ENCODE data around the gene CACNA2D1.

CACNA2D1 gene

GRCh38 chr7:82294865-82295264, 148.7 kb downstream of the CACNA2D1 start:
- DNase-seq, result no peak
- intact Hi-C loops (cut with DNase I), result no loop called here

- intact Hi-C loops (cut with DNase I), result no loop called here
- no peak for DNase-seq
Observed at GRCh38 chr7:82294382-82294784, 149.2 kb downstream of the CACNA2D1 start.

- intact Hi-C loops (cut with DNase I), result no loop called here
- DNase-seq, result no peak
Observed at GRCh38 chr7:82293467-82293866, 150.1 kb downstream of the CACNA2D1 start.

GRCh38 chr7:82291931-82292330, 151.6 kb downstream of the CACNA2D1 start:
- intact Hi-C loops (cut with DNase I), result no loop called here

GRCh38 chr7:82289889-82290288, 153.7 kb downstream of the CACNA2D1 start:
- intact Hi-C loops (cut with DNase I), result no loop called here
- no peak for DNase-seq

More at GRCh38 chr7:82291931-82292330, 151.6 kb downstream of the CACNA2D1 start:
- no peak for DNase-seq

GRCh38 chr7:82289152-82289535, 154.4 kb downstream of the CACNA2D1 start:
- no peak for DNase-seq

GRCh38 chr7:82286798-82287140, 156.8 kb downstream of the CACNA2D1 start:
- no peak for DNase-seq
- intact Hi-C loops (cut with DNase I), result no loop called here

More at GRCh38 chr7:82289152-82289535, 154.4 kb downstream of the CACNA2D1 start:
- intact Hi-C loops (cut with DNase I), result no loop called here

- no peak for DNase-seq
- intact Hi-C loops (cut with DNase I), result no loop called here
Observed at GRCh38 chr7:82286096-82286797, 157.3 kb downstream of the CACNA2D1 start.

- DNase-seq, result no peak
- intact Hi-C loops (cut with DNase I), result no loop called here
Observed at GRCh38 chr7:82284936-82285519, 158.5 kb downstream of the CACNA2D1 start.

- no peak for DNase-seq
- intact Hi-C loops (cut with DNase I), result no loop called here
Observed at GRCh38 chr7:82275342-82275741, 168.2 kb downstream of the CACNA2D1 start.

GRCh38 chr7:82274681-82275080, 168.9 kb downstream of the CACNA2D1 start:
- intact Hi-C loops (cut with DNase I), result no loop called here
- DNase-seq, result no peak

- DNase-seq, result no peak
- intact Hi-C loops (cut with DNase I), result no loop called here
Observed at GRCh38 chr7:82273886-82274285, 169.7 kb downstream of the CACNA2D1 start.

GRCh38 chr7:82270870-82271269, 172.7 kb downstream of the CACNA2D1 start:
- no peak for DNase-seq
- intact Hi-C loops (cut with DNase I), result no loop called here

GRCh38 chr7:82268632-82269031, 174.9 kb downstream of the CACNA2D1 start:
- intact Hi-C loops (cut with DNase I), result no loop called here
- no peak for DNase-seq

GRCh38 chr7:82266081-82266480, 177.5 kb downstream of the CACNA2D1 start:
- intact Hi-C loops (cut with DNase I), result no loop called here
- no peak for DNase-seq

GRCh38 chr7:82264783-82265305, 178.7 kb downstream of the CACNA2D1 start:
- intact Hi-C loops (cut with DNase I), result no loop called here
- DNase-seq, result no peak

- intact Hi-C loops (cut with DNase I), result no loop called here
- DNase-seq, result no peak
Observed at GRCh38 chr7:82263920-82264782, 179.4 kb downstream of the CACNA2D1 start.

- no peak for DNase-seq
- intact Hi-C loops (cut with DNase I), result no loop called here
Observed at GRCh38 chr7:82258181-82258580, 185.4 kb downstream of the CACNA2D1 start.

- peak in 3 of 10 donors; percentile 9 to 23 (median 17) for DNase-seq
Observed at GRCh38 chr7:82257118-82257695, 186.4 kb downstream of the CACNA2D1 start.

GRCh38 chr7:82255706-82256105, 187.9 kb downstream of the CACNA2D1 start:
- intact Hi-C loops (cut with DNase I), result no loop called here
- no peak for DNase-seq

More at GRCh38 chr7:82257118-82257695, 186.4 kb downstream of the CACNA2D1 start:
- intact Hi-C loops (cut with DNase I), result no loop called here

- intact Hi-C loops (cut with DNase I), result no loop called here
- DNase-seq, result no peak
Observed at GRCh38 chr7:82250598-82250997, 193.0 kb downstream of the CACNA2D1 start.
